Stomach (tissue), 4 donors: Measurements from ENCODE around the gene TMEM62.

ENCODE experiments used
- CTCF ChIP-seq, 7 experiments: fragments of 450-650 bp in 4 of 7; fragments of 200-600 bp in 3 of 7; sonication (generic) in 3 of 7; IDR thresholded peaks; one replicate each; pipeline ENCODE4 v1.5.1; 2016 to 2019; ENCODE audit warnings: antibody characterized with exemption in 7 of 7, control low read depth in 2 of 7, mild to moderate bottlenecking in 1 of 7
- EP300 ChIP-seq: sonication (generic); formaldehyde crosslinking; IDR thresholded peaks from one replicate; pipeline ENCODE4 v1.6.1; 2017; ENCODE audit warnings: antibody characterized with exemption
- POLR2A ChIP-seq, 4 donors: fragments of 450-650 bp; IDR thresholded peaks; one replicate each; pipeline ENCODE4 v1.6.1; 2016; ENCODE audit warnings: antibody characterized with exemption in 4 of 4, control low read depth in 2 of 4, mild to moderate bottlenecking in 1 of 4, moderate library complexity in 1 of 4

- TF ChIP-seq CTCF (IDR thresholded peaks at IDR 0.05): no peak
- TF ChIP-seq POLR2A (IDR thresholded peaks at IDR 0.05): no peak
- TF ChIP-seq EP300: no peak
Observed at GRCh38 chr15:43095708-43096347, 37.6 kb upstream of the TMEM62 start.
